GM12878 (cell line): ENCODE results near the gene ZFP62.

Experiments
- BHLHE40 ChIP-seq, 2 experiments: fragments of 450-650 bp in 1 of 2; IDR thresholded peaks; 2 replicates each; pipeline ENCODE4 v1.6.1; 2011 to 2017; ENCODE audit warnings: low read depth in 2 of 2, borderline replicate concordance in 1 of 2, improper control_type of control experiment in 1 of 2, low read length in 1 of 2, mild to moderate bottlenecking in 1 of 2
- CBX5 ChIP-seq: sonication (generic); IDR thresholded peaks from 2 replicates; pipeline ENCODE4 v1.6.1; 2016; ENCODE audit warnings: low read depth, moderate library complexity, mild to moderate bottlenecking, inconsistent platforms
- POLR2A ChIP-seq: IDR thresholded peaks from 2 replicates; pipeline ENCODE4 v1.6.1; 2011; ENCODE audit warnings: low read depth, mild to moderate bottlenecking, low read length
- POLR2AphosphoS5 ChIP-seq: IDR thresholded peaks from 2 replicates; pipeline ENCODE4 v1.6.1; 2011; ENCODE audit warnings: mild to moderate bottlenecking, low read length, inconsistent platforms
- RB1 ChIP-seq: fragments of 450-650 bp; formaldehyde crosslinking; IDR thresholded peaks from 2 replicates; pipeline ENCODE4 v1.6.1; 2017; ENCODE audit warnings: mild to moderate bottlenecking, borderline replicate concordance
- RCOR1 ChIP-seq: conservative IDR thresholded peaks from 2 replicates; pipeline ENCODE4 v1.6.1; 2012; ENCODE audit warnings: low read depth, low read length, improper control_type of control experiment
- TF ChIP-seq, protein P1 (sequence below): IDR thresholded peaks from 2 replicates; pipeline ENCODE4 v1.6.1; 2012; ENCODE audit warnings: low read depth, low read length, improper control_type of control experiment
- TF ChIP-seq, protein P2 (sequence below): fragments of 450-650 bp; IDR thresholded peaks from 2 replicates; pipeline ENCODE4 v1.6.1; 2014; ENCODE audit warnings: mild to moderate bottlenecking
- TF ChIP-seq, protein P3 (sequence below): IDR thresholded peaks from 2 replicates; pipeline ENCODE4 v1.6.1; 2012; ENCODE audit warnings: mild to moderate bottlenecking, low read depth, low read length
- TF ChIP-seq, protein P4 (sequence below): fragments of 450-650 bp; IDR thresholded peaks from 2 replicates; pipeline ENCODE4 v1.6.1; 2017; ENCODE audit warnings: mild to moderate bottlenecking, moderate library complexity
- TF ChIP-seq, protein P5 (sequence below), 3 experiments: IDR thresholded peaks in 2 of 3; conservative IDR thresholded peaks in 1 of 3; 2 replicates each; pipeline ENCODE4 v1.5.1; 2011; ENCODE audit warnings: low read depth in 3 of 3, low read length in 3 of 3, mild to moderate bottlenecking in 3 of 3, control low read depth in 2 of 3, moderate library complexity in 2 of 3, inconsistent platforms in 1 of 3, mixed read lengths in 1 of 3; ENCODE audit not compliant: control insufficient read depth in 2 of 3, insufficient read depth in 1 of 3; ENCODE audit errors: extremely low read depth in 1 of 3
- TF ChIP-seq, protein P6 (sequence below): fragments of 450-650 bp; IDR thresholded peaks from 2 replicates; pipeline ENCODE4 v1.6.1; 2017; ENCODE audit warnings: mild to moderate bottlenecking

DNA sequence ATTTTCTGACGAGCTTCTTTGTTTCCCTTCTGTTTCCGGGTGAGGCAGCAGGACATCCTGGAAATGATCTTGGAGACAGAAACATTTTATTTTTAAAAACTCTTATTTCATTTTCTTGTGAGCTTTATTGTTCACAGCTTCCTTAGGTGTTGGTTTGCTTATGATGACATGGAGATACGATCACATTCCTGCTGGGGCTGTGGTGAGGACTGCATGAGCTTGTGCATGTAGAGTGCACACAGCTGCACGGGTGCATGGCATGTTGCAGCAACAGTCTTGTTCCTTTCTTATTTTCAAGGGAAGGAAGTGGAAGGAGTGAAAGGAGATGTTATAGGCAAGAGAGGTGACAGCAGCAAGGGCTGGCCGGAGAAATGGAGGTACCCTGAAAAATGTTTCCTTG lies 39.1 kb upstream of the ZFP62 start:
- TF ChIP-seq, protein P1, sequence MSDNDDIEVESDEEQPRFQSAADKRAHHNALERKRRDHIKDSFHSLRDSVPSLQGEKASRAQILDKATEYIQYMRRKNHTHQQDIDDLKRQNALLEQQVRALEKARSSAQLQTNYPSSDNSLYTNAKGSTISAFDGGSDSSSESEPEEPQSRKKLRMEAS, result no peak
- TF ChIP-seq POLR2AphosphoS5, result no peak
- no peak for TF ChIP-seq POLR2A
- TF ChIP-seq, protein P2, sequence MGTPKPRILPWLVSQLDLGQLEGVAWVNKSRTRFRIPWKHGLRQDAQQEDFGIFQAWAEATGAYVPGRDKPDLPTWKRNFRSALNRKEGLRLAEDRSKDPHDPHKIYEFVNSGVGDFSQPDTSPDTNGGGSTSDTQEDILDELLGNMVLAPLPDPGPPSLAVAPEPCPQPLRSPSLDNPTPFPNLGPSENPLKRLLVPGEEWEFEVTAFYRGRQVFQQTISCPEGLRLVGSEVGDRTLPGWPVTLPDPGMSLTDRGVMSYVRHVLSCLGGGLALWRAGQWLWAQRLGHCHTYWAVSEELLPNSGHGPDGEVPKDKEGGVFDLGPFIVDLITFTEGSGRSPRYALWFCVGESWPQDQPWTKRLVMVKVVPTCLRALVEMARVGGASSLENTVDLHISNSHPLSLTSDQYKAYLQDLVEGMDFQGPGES, result no peak
- TF ChIP-seq, protein P3, sequence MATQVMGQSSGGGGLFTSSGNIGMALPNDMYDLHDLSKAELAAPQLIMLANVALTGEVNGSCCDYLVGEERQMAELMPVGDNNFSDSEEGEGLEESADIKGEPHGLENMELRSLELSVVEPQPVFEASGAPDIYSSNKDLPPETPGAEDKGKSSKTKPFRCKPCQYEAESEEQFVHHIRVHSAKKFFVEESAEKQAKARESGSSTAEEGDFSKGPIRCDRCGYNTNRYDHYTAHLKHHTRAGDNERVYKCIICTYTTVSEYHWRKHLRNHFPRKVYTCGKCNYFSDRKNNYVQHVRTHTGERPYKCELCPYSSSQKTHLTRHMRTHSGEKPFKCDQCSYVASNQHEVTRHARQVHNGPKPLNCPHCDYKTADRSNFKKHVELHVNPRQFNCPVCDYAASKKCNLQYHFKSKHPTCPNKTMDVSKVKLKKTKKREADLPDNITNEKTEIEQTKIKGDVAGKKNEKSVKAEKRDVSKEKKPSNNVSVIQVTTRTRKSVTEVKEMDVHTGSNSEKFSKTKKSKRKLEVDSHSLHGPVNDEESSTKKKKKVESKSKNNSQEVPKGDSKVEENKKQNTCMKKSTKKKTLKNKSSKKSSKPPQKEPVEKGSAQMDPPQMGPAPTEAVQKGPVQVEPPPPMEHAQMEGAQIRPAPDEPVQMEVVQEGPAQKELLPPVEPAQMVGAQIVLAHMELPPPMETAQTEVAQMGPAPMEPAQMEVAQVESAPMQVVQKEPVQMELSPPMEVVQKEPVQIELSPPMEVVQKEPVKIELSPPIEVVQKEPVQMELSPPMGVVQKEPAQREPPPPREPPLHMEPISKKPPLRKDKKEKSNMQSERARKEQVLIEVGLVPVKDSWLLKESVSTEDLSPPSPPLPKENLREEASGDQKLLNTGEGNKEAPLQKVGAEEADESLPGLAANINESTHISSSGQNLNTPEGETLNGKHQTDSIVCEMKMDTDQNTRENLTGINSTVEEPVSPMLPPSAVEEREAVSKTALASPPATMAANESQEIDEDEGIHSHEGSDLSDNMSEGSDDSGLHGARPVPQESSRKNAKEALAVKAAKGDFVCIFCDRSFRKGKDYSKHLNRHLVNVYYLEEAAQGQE, result no peak
- no peak for TF ChIP-seq CBX5
- TF ChIP-seq BHLHE40 (IDR thresholded peaks at IDR 0.05; ENCODE audit: borderline replicate concordance in 1 of 2, low read depth in 2 of 2, low read length in 1 of 2), result no peak
- TF ChIP-seq RB1, result no peak
- TF ChIP-seq, protein P4, sequence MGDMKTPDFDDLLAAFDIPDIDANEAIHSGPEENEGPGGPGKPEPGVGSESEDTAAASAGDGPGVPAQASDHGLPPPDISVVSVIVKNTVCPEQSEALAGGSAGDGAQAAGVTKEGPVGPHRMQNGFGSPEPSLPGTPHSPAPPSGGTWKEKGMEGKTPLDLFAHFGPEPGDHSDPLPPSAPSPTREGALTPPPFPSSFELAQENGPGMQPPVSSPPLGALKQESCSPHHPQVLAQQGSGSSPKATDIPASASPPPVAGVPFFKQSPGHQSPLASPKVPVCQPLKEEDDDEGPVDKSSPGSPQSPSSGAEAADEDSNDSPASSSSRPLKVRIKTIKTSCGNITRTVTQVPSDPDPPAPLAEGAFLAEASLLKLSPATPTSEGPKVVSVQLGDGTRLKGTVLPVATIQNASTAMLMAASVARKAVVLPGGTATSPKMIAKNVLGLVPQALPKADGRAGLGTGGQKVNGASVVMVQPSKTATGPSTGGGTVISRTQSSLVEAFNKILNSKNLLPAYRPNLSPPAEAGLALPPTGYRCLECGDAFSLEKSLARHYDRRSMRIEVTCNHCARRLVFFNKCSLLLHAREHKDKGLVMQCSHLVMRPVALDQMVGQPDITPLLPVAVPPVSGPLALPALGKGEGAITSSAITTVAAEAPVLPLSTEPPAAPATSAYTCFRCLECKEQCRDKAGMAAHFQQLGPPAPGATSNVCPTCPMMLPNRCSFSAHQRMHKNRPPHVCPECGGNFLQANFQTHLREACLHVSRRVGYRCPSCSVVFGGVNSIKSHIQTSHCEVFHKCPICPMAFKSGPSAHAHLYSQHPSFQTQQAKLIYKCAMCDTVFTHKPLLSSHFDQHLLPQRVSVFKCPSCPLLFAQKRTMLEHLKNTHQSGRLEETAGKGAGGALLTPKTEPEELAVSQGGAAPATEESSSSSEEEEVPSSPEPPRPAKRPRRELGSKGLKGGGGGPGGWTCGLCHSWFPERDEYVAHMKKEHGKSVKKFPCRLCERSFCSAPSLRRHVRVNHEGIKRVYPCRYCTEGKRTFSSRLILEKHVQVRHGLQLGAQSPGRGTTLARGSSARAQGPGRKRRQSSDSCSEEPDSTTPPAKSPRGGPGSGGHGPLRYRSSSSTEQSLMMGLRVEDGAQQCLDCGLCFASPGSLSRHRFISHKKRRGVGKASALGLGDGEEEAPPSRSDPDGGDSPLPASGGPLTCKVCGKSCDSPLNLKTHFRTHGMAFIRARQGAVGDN, result no peak
- TF ChIP-seq, protein P5, sequence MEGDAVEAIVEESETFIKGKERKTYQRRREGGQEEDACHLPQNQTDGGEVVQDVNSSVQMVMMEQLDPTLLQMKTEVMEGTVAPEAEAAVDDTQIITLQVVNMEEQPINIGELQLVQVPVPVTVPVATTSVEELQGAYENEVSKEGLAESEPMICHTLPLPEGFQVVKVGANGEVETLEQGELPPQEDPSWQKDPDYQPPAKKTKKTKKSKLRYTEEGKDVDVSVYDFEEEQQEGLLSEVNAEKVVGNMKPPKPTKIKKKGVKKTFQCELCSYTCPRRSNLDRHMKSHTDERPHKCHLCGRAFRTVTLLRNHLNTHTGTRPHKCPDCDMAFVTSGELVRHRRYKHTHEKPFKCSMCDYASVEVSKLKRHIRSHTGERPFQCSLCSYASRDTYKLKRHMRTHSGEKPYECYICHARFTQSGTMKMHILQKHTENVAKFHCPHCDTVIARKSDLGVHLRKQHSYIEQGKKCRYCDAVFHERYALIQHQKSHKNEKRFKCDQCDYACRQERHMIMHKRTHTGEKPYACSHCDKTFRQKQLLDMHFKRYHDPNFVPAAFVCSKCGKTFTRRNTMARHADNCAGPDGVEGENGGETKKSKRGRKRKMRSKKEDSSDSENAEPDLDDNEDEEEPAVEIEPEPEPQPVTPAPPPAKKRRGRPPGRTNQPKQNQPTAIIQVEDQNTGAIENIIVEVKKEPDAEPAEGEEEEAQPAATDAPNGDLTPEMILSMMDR (IDR thresholded peaks at IDR 0.05 in 2 of 3, conservative IDR thresholded peaks at IDR 0.05 in 1 of 3; ENCODE audit: control insufficient read depth in 2 of 3, extremely low read depth in 1 of 3, insufficient read depth in 1 of 3, low read depth in 3 of 3, low read length in 3 of 3), result no peak
- no peak for TF ChIP-seq RCOR1
- TF ChIP-seq, protein P6, sequence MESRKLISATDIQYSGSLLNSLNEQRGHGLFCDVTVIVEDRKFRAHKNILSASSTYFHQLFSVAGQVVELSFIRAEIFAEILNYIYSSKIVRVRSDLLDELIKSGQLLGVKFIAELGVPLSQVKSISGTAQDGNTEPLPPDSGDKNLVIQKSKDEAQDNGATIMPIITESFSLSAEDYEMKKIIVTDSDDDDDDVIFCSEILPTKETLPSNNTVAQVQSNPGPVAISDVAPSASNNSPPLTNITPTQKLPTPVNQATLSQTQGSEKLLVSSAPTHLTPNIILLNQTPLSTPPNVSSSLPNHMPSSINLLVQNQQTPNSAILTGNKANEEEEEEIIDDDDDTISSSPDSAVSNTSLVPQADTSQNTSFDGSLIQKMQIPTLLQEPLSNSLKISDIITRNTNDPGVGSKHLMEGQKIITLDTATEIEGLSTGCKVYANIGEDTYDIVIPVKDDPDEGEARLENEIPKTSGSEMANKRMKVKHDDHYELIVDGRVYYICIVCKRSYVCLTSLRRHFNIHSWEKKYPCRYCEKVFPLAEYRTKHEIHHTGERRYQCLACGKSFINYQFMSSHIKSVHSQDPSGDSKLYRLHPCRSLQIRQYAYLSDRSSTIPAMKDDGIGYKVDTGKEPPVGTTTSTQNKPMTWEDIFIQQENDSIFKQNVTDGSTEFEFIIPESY, result no peak
